Measurements from ENCODE around the gene MAGI2. TPM values are rescaled to one million over a fixed set of nuclear protein-coding genes. Genes with fewer than 3 reads are reported as not detected.

Gene MAGI2
- total and polyA plus RNA-seq, 2 experiments from 2014 or later, result 10.4 to 26.4 TPM

DNA sequence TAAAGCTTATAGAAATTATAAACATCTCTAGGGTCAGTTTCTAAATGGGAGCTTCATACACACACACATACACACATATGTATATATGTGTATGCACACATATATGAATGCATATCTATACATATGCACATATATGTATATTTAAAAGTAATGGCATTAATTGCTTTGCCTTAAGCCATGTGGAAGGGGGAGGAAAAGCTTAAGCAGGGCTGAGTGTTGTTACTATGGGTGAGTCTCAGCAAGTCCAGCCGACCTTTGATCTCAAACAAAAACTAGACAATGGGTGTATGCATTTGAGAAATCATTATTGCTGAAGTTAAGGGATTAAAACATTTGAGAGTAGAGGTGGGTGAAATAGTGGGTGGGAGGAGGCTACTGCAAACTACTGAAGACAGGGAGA lies 546.7 kb downstream of the MAGI2 start:
- ATAC-seq, result no peak
- no peaks in the 10 kb centered on the region for H3K36me3 Mint-ChIP-seq (ENCODE audit: low read depth)

DNA sequence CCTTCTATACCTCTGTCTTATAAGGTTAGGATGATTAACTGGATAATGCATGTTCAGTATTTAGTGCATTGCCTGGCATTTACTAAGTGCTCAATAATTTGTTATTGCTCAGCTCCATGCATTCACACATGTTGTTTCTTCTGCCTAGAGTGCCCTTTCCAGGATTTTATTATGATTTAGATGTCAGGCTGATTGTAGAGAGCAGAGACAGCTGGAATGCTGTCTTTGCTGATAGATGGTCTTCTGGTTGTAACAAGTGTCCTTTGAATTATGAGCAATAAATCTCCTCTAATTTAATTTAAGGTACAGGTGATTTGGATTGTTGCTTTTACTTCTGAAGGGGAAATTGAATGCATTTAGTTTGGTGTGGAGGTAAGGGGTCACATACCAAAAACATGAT lies 548.0 kb downstream of the MAGI2 start:
- no peak overlapping the region for H2AFZ ChIP-seq
- Mint-ChIP-seq H3K36me3 (ENCODE audit: low read depth) (no peaks in the 10 kb centered on the region), H3K4me3 (no peak overlapping the region), H3K9me3 (no peaks in the 10 kb centered on the region), H3K27me3 (ENCODE audit: insufficient read depth, low read depth, poor library complexity) (no peaks in the 10 kb centered on the region), H3K4me1 (peaks cover 5% of the 10 kb centered on the region; the same call in 2 of the 3 replicates), H3K27ac (no peak overlapping the region)
- H3K79me2 ChIP-seq (replicated peaks; ENCODE audit: insufficient read depth), result no peaks in the 10 kb centered on the region
- H3K4me2 ChIP-seq, result no peak overlapping the region
- no peaks in the 10 kb centered on the region for H3K36me3 ChIP-seq (ENCODE audit: insufficient read depth)
- H3K27me3 ChIP-seq (ENCODE audit: insufficient read depth), result no peaks in the 10 kb centered on the region
- no peak for ATAC-seq
- no peak for TF ChIP-seq POLR2AphosphoS5 (IDR thresholded peaks at IDR 0.05; ENCODE audit: low read depth)
- TF ChIP-seq ZNF331 (CRISPR knock-in tag; IDR thresholded peaks at IDR 0.05; ENCODE audit: low read depth), result no peak
- TF ChIP-seq ZNF114 (CRISPR knock-in tag; IDR thresholded peaks at IDR 0.05), result no peak
- no peak for TF ChIP-seq NANOG (IDR thresholded peaks at IDR 0.05; ENCODE audit: borderline replicate concordance)
- TF ChIP-seq EZH2phosphoT487 (IDR thresholded peaks at IDR 0.05; ENCODE audit: unreplicated experiment), result no peak
- TF ChIP-seq CREB1 (CRISPR knock-in tag; IDR thresholded peaks at IDR 0.05; ENCODE audit: low read depth), result no peak
- no peak for TF ChIP-seq STAT1 (IDR thresholded peaks at IDR 0.05; ENCODE audit: unreplicated experiment)
- TF ChIP-seq, protein P1, sequence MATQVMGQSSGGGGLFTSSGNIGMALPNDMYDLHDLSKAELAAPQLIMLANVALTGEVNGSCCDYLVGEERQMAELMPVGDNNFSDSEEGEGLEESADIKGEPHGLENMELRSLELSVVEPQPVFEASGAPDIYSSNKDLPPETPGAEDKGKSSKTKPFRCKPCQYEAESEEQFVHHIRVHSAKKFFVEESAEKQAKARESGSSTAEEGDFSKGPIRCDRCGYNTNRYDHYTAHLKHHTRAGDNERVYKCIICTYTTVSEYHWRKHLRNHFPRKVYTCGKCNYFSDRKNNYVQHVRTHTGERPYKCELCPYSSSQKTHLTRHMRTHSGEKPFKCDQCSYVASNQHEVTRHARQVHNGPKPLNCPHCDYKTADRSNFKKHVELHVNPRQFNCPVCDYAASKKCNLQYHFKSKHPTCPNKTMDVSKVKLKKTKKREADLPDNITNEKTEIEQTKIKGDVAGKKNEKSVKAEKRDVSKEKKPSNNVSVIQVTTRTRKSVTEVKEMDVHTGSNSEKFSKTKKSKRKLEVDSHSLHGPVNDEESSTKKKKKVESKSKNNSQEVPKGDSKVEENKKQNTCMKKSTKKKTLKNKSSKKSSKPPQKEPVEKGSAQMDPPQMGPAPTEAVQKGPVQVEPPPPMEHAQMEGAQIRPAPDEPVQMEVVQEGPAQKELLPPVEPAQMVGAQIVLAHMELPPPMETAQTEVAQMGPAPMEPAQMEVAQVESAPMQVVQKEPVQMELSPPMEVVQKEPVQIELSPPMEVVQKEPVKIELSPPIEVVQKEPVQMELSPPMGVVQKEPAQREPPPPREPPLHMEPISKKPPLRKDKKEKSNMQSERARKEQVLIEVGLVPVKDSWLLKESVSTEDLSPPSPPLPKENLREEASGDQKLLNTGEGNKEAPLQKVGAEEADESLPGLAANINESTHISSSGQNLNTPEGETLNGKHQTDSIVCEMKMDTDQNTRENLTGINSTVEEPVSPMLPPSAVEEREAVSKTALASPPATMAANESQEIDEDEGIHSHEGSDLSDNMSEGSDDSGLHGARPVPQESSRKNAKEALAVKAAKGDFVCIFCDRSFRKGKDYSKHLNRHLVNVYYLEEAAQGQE (IDR thresholded peaks at IDR 0.05; ENCODE audit: unreplicated experiment), result no peak
- TF ChIP-seq, protein P2, sequence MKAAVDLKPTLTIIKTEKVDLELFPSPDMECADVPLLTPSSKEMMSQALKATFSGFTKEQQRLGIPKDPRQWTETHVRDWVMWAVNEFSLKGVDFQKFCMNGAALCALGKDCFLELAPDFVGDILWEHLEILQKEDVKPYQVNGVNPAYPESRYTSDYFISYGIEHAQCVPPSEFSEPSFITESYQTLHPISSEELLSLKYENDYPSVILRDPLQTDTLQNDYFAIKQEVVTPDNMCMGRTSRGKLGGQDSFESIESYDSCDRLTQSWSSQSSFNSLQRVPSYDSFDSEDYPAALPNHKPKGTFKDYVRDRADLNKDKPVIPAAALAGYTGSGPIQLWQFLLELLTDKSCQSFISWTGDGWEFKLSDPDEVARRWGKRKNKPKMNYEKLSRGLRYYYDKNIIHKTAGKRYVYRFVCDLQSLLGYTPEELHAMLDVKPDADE (IDR thresholded peaks at IDR 0.05), result no peak
- no peaks in the 10 kb centered on the region for H3K4me1 ChIP-seq (ENCODE audit: insufficient read depth)
- H3K4me3 ChIP-seq, result no peak overlapping the region
- no peak overlapping the region for H3K27ac ChIP-seq (ENCODE audit: low read depth)
- no peaks in the 10 kb centered on the region for H3F3A ChIP-seq (replicated peaks; ENCODE audit: low read depth)
- H4K20me1 ChIP-seq (replicated peaks; ENCODE audit: insufficient read depth), result no peaks in the 10 kb centered on the region
- no peak for DNase-seq (ENCODE audit: low spot score)
- no peaks in the 10 kb centered on the region for H3K9me2 ChIP-seq (ENCODE audit: insufficient read depth)

More for the DNA sequence above, 546.7 kb downstream of the MAGI2 start:
- Histone ChIP-seq H3F3A (replicated peaks; ENCODE audit: low read depth) (no peaks in the 10 kb centered on the region), H3K27ac (ENCODE audit: low read depth) (no peak overlapping the region), H3K27me3 (ENCODE audit: insufficient read depth) (no peaks in the 10 kb centered on the region), H3K79me2 (replicated peaks; ENCODE audit: insufficient read depth) (no peaks in the 10 kb centered on the region), H3K36me3 (ENCODE audit: insufficient read depth) (no peaks in the 10 kb centered on the region), H2AFZ (no peak overlapping the region), H4K20me1 (replicated peaks; ENCODE audit: insufficient read depth) (no peaks in the 10 kb centered on the region), H3K4me2 (no peak overlapping the region), H3K4me3 (no peak overlapping the region), H3K4me1 (ENCODE audit: insufficient read depth) (no peaks in the 10 kb centered on the region), H3K9me2 (ENCODE audit: insufficient read depth) (no peaks in the 10 kb centered on the region)
- no peak for DNase-seq (ENCODE audit: low spot score)
- no peak for TF ChIP-seq STAT1 (IDR thresholded peaks at IDR 0.05; ENCODE audit: unreplicated experiment)
- TF ChIP-seq, protein P1 (IDR thresholded peaks at IDR 0.05; ENCODE audit: unreplicated experiment), result no peak
- no peak for TF ChIP-seq NANOG (IDR thresholded peaks at IDR 0.05; ENCODE audit: borderline replicate concordance)
- TF ChIP-seq JUNB (IDR thresholded peaks at IDR 0.05; ENCODE audit: unreplicated experiment), result no peak
- no peak for TF ChIP-seq EZH2 (IDR thresholded peaks at IDR 0.05; ENCODE audit: low read depth, unreplicated experiment)
- TF ChIP-seq ZNF114 (CRISPR knock-in tag; IDR thresholded peaks at IDR 0.05), result no peak
- H3K9me3 Mint-ChIP-seq, result no peaks in the 10 kb centered on the region
- peaks cover 5% of the 10 kb centered on the region; the same call in 2 of the 3 replicates for H3K4me1 Mint-ChIP-seq
- H3K27me3 Mint-ChIP-seq (ENCODE audit: insufficient read depth, low read depth, poor library complexity), result no peaks in the 10 kb centered on the region
- no peak overlapping the region for H3K4me3 Mint-ChIP-seq
- no peak overlapping the region for H3K27ac Mint-ChIP-seq
